Calu3 (cell line): Measurements from ENCODE around the gene CCDC148. TPM values are rescaled to one million over a fixed set of nuclear protein-coding genes. Genes with fewer than 3 reads are reported as not detected.

Experiments used
- BruUV-seq: library from RNA; stranded (reverse); fragments of 400-500 nt; replicated peaks from 2 replicates; lab custom pipeline; 2021; lab: Mats Ljungman, UMichigan
- CTCF ChIA-PET: fragments of 300-600 bp; sonication (Branson Sonifier 250); formaldehyde crosslinking; loops from one replicate; lab custom pipeline; 2022; ENCODE audit warnings: antibody characterized with exemption; lab: Charles Lee
- DNase-seq: peaks from one replicate; pipeline ENCODE4 v3.0.0; 2022
- H3K27ac Mint-ChIP-seq: one replicate; pipeline ENCODE4 v1.8.0; 2022; ENCODE audit warnings: mixed read lengths; ENCODE audit not compliant: unreplicated experiment
- H3K27me3 Mint-ChIP-seq: one replicate; pipeline ENCODE4 v1.8.0; 2022; ENCODE audit warnings: mixed read lengths; ENCODE audit not compliant: unreplicated experiment
- H3K36me3 Mint-ChIP-seq: one replicate; pipeline ENCODE4 v1.8.0; 2022; ENCODE audit warnings: mild to moderate bottlenecking, moderate library complexity, mixed read lengths; ENCODE audit not compliant: insufficient read depth, unreplicated experiment
- H3K4me1 Mint-ChIP-seq: one replicate; pipeline ENCODE4 v1.8.0; 2022; ENCODE audit warnings: mild to moderate bottlenecking, low read depth, mixed read lengths; ENCODE audit not compliant: unreplicated experiment
- H3K4me3 Mint-ChIP-seq: one replicate; pipeline ENCODE4 v1.8.0; 2022; ENCODE audit warnings: mild to moderate bottlenecking, low read depth, moderate library complexity, mixed read lengths; ENCODE audit not compliant: unreplicated experiment
- H3K9me3 Mint-ChIP-seq: one replicate; pipeline ENCODE4 v1.8.0; 2022; ENCODE audit warnings: low read depth, mixed read lengths; ENCODE audit not compliant: unreplicated experiment
- intact Hi-C: fragments of 100-400 bp; cut with micrococcal nuclease; formaldehyde crosslinking; loops from one replicate; pipeline ENCODE4 v1.10.0; 2022; ENCODE audit not compliant: unreplicated experiment
- total RNA-seq: library from RNA; stranded (reverse); gene quantifications from 2 replicates; pipeline ENCODE4 v1.2.3, GENCODE V29; 2022
- TF ChIP-seq, protein P1 (sequence below): fragments of 200-600 bp; IDR thresholded peaks from one replicate; pipeline ENCODE4 v1.8.0; 2022; ENCODE audit warnings: antibody characterized with exemption; ENCODE audit not compliant: unreplicated experiment

The CCDC148 gene
- total RNA-seq, 1 experiment from 2014 or later: 5.1 TPM

DNA sequence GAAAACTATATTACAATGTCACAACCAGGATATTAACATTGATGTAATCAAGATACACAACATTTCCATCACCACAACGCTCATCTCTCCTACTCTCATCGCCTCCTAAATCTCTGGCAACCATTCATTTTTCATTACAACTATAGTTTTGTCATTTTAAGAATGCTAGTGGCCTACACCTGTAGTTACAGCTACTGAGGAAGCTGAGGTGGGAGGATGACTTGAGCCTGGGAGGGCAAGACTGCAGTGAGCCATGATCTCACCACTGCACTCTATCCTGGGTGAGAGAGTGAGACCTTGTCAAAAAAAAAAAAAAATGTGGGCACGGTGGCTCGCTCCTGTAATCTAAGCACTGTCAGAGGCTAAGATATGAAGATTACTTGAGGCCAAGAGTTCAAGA lies 10.7 kb upstream of the CCDC148 start:
- Mint-ChIP-seq H3K9me3 (no peaks in the 10 kb centered on the region), H3K27ac (no peak overlapping the region), H3K36me3 (peaks cover 24% of the 10 kb centered on the region), H3K27me3 (no peaks in the 10 kb centered on the region), H3K4me3 (no peak overlapping the region), H3K4me1 (peaks cover 28% of the 10 kb centered on the region)
- DNase-seq: no peak
- CTCF ChIA-PET: interaction anchor here (0.6 kb wide), 1 partner anchor 436 kb away, joined by 3 read pairs; no protein-coding TSS in a partner anchor
- no TSS peak for BruUV-seq
- TF ChIP-seq, protein P1, sequence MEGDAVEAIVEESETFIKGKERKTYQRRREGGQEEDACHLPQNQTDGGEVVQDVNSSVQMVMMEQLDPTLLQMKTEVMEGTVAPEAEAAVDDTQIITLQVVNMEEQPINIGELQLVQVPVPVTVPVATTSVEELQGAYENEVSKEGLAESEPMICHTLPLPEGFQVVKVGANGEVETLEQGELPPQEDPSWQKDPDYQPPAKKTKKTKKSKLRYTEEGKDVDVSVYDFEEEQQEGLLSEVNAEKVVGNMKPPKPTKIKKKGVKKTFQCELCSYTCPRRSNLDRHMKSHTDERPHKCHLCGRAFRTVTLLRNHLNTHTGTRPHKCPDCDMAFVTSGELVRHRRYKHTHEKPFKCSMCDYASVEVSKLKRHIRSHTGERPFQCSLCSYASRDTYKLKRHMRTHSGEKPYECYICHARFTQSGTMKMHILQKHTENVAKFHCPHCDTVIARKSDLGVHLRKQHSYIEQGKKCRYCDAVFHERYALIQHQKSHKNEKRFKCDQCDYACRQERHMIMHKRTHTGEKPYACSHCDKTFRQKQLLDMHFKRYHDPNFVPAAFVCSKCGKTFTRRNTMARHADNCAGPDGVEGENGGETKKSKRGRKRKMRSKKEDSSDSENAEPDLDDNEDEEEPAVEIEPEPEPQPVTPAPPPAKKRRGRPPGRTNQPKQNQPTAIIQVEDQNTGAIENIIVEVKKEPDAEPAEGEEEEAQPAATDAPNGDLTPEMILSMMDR: no peak
- intact Hi-C loops: no loop called here

DNA sequence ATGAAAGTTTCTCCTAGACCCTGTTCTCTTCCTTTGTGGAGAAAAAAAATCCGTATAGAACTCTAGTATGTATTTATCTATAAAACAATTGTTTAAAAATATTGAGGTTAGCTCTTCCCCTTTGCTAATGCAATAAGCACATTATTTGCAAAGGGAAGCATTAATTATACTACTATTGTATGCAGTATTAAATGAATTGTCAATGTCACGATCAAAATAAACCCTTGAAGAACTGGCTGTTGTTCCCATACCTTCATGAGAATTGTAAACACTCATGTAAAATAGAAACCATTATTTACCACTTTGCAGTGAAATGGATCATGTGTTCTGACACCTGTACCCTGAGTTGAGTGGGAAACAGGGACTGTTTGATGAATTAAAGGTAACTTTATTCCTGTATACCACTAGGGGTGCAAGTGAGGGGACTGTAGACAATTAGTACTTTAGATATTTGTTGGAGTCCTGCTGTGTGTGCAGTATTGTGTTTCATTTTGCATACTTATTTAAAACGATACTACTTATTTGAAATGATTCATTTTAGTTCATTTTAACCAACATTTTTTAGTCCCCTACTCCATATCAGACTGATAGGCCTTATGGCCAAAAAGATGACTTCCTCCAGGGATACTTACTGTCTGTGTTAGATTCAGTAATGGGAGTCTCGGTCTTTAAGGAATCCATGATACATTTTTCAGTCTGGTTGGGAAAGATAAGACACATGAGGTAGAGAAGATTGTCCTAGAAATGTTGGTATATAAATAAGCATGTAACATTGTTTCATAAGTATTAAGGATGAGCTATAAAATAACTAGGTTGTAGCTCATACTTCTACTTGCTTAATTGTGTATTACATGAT lies 8.1 kb upstream of the CCDC148 start:
- no TSS peak for BruUV-seq
- TF ChIP-seq, protein P1: peak; percentile 56
- intact Hi-C loops: loop anchor here (5.0 kb wide), 2 partner anchors 153 to 283 kb away; no protein-coding TSS in a partner anchor

DNA sequence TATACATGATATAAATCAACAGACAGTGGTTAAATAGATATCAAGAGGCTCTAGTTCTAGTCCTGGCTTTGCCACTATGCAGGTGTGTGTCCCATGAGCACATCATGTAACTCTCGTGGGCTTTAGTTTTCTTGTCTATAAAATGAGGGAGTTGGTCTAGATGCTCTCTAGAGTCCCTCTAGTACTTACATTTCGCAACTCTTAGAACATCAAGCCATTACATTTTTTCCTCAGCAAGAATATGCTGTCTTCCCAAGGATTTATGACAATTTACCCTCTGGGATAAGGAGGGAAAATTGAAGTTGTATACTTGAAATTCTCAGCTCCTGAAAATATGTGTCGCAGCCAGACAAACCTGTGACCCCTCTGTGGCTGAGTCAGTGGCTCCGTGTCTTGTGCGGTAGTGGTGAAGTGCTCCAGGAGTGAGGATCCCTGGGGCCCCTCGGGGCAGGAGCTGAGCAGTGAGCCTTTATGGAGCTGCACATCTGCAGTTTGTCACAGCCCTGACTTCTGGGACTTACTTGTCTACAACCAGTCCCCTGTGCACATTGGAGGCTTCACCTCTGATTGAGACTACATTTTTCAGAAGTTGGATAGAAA lies 7.0 kb upstream of the CCDC148 start:
- Mint-ChIP-seq H3K9me3 (no peaks in the 10 kb centered on the region), H3K27me3 (no peaks in the 10 kb centered on the region), H3K4me1 (peaks cover 45% of the 10 kb centered on the region), H3K36me3 (peaks cover 14% of the 10 kb centered on the region), H3K27ac (no peak overlapping the region), H3K4me3 (no peak overlapping the region)
- intact Hi-C loops: loop anchor here (5.0 kb wide), 2 partner anchors 154 to 284 kb away; no protein-coding TSS in a partner anchor
- TF ChIP-seq, protein P1: no peak
- no TSS peak for BruUV-seq
- CTCF ChIA-PET: interaction anchor here (0.6 to 1.1 kb wide), 2 partner anchors 10 to 137 kb away, joined by 3 to 5 read pairs; no protein-coding TSS in a partner anchor
- DNase-seq: no peak

More for the DNA sequence above, 8.1 kb upstream of the CCDC148 start:
- Mint-ChIP-seq H3K27ac (no peak overlapping the region), H3K4me3 (no peak overlapping the region), H3K27me3 (no peaks in the 10 kb centered on the region), H3K36me3 (peaks cover 7% of the 10 kb centered on the region), H3K9me3 (no peaks in the 10 kb centered on the region), H3K4me1 (peaks cover 44% of the 10 kb centered on the region)
- DNase-seq: no peak
- CTCF ChIA-PET: interaction anchor here (0.9 to 1.1 kb wide), 2 partner anchors 9 to 441 kb away, joined by 3 read pairs; no protein-coding TSS in a partner anchor

DNA sequence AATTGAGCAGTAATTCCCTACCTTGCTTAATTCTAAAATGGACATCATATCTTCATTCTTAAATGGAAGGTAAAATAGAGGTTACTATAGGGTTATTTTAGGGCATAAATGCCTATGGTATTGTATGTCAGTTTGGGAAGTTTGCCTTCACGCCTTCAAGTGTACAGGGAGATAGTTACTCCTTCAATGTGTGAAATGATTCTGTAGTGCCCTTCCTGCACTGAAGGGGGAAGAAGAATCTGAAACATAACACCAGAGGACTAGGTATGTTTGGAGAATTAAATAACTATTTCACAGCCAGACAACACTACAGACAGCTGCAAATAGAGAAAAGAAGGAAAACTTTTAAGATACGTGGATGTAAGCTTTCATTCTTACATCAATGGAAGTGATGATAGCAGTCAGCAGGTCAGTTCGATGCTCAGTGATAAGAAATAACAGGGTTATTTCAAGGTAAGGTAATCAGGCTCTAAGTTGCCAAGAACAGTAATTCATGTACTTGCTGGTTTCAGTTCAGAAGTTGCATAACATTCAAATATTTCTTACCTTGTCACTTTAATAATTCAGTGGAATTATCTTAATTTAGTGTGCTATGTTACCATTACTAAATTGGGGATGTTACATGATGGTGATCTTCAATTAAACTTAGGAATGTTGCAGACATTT lies 4.2 kb upstream of the CCDC148 start:
- Mint-ChIP-seq H3K36me3 (peaks cover 42% of the 10 kb centered on the region), H3K9me3 (no peaks in the 10 kb centered on the region), H3K27me3 (no peaks in the 10 kb centered on the region), H3K27ac (peak overlapping the region; percentile 46), H3K4me3 (peak overlapping the region; percentile 54), H3K4me1 (peaks cover 45% of the 10 kb centered on the region)
- BruUV-seq: no TSS peak
- intact Hi-C loops: loop anchor here (5.0 kb wide), 2 partner anchors 157 to 287 kb away; no protein-coding TSS in a partner anchor
- peak; percentile 15 for DNase-seq
- CTCF ChIA-PET: no interaction called here
- TF ChIP-seq, protein P1: no peak
